ENCODE measurements around the gene PPIL3. TPM values are rescaled to one million over a fixed set of nuclear protein-coding genes. Genes with fewer than 3 reads are reported as not detected.

PPIL3 gene
- polyA plus RNA-seq, 1 of the 3 experiments (the other 2 are of a cell fraction): 44.9 TPM

DNA sequence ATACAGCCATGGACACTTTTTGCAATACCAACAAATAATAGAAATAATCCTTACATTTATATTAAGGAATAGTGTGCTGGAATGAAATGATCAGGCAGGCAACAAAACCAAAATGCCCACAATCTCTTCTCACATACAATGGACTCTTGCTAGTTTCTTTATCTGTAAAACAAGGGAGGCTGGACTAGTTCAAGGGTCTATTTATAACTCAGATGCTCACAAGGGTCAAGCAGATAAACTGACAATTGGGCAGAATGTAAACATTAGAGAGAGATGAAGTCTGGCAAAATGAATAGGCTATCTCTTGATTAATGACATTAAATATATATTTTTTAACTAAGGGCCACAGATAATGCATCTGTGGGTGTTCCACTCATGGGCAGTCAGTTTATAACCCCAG is 11.4 kb downstream of the PPIL3 start:
- no peak overlapping the region for H3K4me2 ChIP-seq
- TF ChIP-seq FOSL2 (IDR thresholded peaks at IDR 0.05; ENCODE audit: borderline replicate concordance, low read depth) (no peak), TCF12 (IDR thresholded peaks at IDR 0.05) (no peak), GATA2 (CRISPR knock-in tag; IDR thresholded peaks at IDR 0.05) (no peak), EP300 (IDR thresholded peaks at IDR 0.05; ENCODE audit: borderline replicate concordance in 1 of 2, low read depth in 1 of 2, low read length in 1 of 2) (no peak), MXI1 (IDR thresholded peaks at IDR 0.05; ENCODE audit: low read depth, low read length) (no peak), RFX5 (IDR thresholded peaks at IDR 0.05; ENCODE audit: low read length) (no peak), YY1 (IDR thresholded peaks at IDR 0.05; ENCODE audit: low read depth) (no peak), TEAD4 (IDR thresholded peaks at IDR 0.05; ENCODE audit: borderline replicate concordance, insufficient read depth) (no peak), MEF2A (IDR thresholded peaks at IDR 0.05; ENCODE audit: borderline replicate concordance, low read depth) (no peak), RCOR1 (IDR thresholded peaks at IDR 0.05; ENCODE audit: low read length) (no peak)
- TF ChIP-seq, protein P1, sequence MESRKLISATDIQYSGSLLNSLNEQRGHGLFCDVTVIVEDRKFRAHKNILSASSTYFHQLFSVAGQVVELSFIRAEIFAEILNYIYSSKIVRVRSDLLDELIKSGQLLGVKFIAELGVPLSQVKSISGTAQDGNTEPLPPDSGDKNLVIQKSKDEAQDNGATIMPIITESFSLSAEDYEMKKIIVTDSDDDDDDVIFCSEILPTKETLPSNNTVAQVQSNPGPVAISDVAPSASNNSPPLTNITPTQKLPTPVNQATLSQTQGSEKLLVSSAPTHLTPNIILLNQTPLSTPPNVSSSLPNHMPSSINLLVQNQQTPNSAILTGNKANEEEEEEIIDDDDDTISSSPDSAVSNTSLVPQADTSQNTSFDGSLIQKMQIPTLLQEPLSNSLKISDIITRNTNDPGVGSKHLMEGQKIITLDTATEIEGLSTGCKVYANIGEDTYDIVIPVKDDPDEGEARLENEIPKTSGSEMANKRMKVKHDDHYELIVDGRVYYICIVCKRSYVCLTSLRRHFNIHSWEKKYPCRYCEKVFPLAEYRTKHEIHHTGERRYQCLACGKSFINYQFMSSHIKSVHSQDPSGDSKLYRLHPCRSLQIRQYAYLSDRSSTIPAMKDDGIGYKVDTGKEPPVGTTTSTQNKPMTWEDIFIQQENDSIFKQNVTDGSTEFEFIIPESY (IDR thresholded peaks at IDR 0.05; ENCODE audit: borderline replicate concordance, low read depth): no peak
- no peak overlapping the region for H3K9ac ChIP-seq
- no peak overlapping the region for H3K27ac ChIP-seq (ENCODE audit: low read depth in 2 of 2, low read length in 1 of 2)
- H4K20me1 ChIP-seq (ENCODE audit: insufficient read depth): no peaks in the 10 kb centered on the region
- H3K4me3 ChIP-seq (ENCODE audit: low read depth in 2 of 2, low read length in 1 of 2): no peak overlapping the region
- no peak overlapping the region for H2AFZ ChIP-seq (ENCODE audit: low read depth)
- H3K9me2 ChIP-seq: no peaks in the 10 kb centered on the region
- H3K79me2 ChIP-seq (ENCODE audit: insufficient read depth): no peaks in the 10 kb centered on the region
- H3K36me3 ChIP-seq (replicated peaks in 1 of 2; ENCODE audit: control insufficient read depth in 1 of 2, insufficient read depth in 2 of 2, low read length in 1 of 2): peaks cover 21 to 78% of the 10 kb centered on the region in 2 experiments
- no peaks in the 10 kb centered on the region for H3K9me3 ChIP-seq
- no peaks in the 10 kb centered on the region for H3K27me3 ChIP-seq (ENCODE audit: insufficient read depth)
- CTCF ChIA-PET: interaction anchor here (0.9 kb wide), 1 partner anchor 164 kb away, joined by 4 read pairs; no protein-coding TSS in a partner anchor
- no peak for DNase-seq
- POLR2A ChIA-PET: no interaction called here
- H3K4me1 ChIP-seq (ENCODE audit: control insufficient read depth in 1 of 2, insufficient read depth in 2 of 2, low read depth in 1 of 2, low read length in 1 of 2): no peaks in the 10 kb centered on the region
- H3F3A ChIP-seq (replicated peaks; ENCODE audit: insufficient read depth): no peaks in the 10 kb centered on the region

DNA sequence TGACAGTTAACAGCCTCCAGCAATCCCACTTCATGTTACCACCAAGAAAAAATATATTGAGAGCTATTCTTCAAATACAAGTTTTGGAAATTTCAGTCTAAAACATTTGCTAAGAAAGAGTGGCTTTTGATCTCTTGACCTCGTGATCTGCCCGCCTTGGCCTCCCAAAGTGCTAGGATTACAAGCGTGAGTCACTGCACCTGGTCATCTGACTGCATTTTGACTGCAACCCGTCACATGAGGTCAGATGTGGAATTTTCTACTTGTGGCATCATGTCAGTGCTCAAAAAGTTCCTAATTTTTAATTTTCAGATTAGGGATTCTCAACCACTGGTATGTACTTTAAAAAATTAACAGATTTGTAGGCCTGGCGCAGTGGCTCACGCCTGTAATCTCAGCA is 15.3 kb downstream of the PPIL3 start:
- DNase-seq: no peak

More for the DNA sequence above, 15.3 kb downstream of the PPIL3 start:
- POLR2A ChIA-PET: no interaction called here
- no peak overlapping the region for H3K27ac ChIP-seq (ENCODE audit: low read depth in 2 of 2, low read length in 1 of 2)
- no peaks in the 10 kb centered on the region for H3K79me2 ChIP-seq (ENCODE audit: insufficient read depth)
- H3F3A ChIP-seq (replicated peaks; ENCODE audit: insufficient read depth): peaks cover 18% of the 10 kb centered on the region
- no peaks in the 10 kb centered on the region for H4K20me1 ChIP-seq (ENCODE audit: insufficient read depth)
- H3K27me3 ChIP-seq (ENCODE audit: insufficient read depth): no peaks in the 10 kb centered on the region
- TF ChIP-seq SMC3 (IDR thresholded peaks at IDR 0.05; ENCODE audit: low read depth, low read length): no peak
- TF ChIP-seq MEF2A (IDR thresholded peaks at IDR 0.05; ENCODE audit: borderline replicate concordance, low read depth): no peak
- TF ChIP-seq FOXM1 (IDR thresholded peaks at IDR 0.05; ENCODE audit: low read depth): no peak
- TF ChIP-seq SIN3A (IDR thresholded peaks at IDR 0.05; ENCODE audit: borderline replicate concordance, low read depth, low read length): no peak
- TF ChIP-seq ELF1 (IDR thresholded peaks at IDR 0.05): no peak
- no peak for TF ChIP-seq CHD2 (IDR thresholded peaks at IDR 0.05; ENCODE audit: low read length, partially characterized antibody)
- TF ChIP-seq GATA2 (CRISPR knock-in tag; IDR thresholded peaks at IDR 0.05): no peak
- TF ChIP-seq, protein P1 (IDR thresholded peaks at IDR 0.05; ENCODE audit: borderline replicate concordance, low read depth): no peak
- TF ChIP-seq RAD21 (IDR thresholded peaks at IDR 0.05; ENCODE audit: low read length): no peak
- no peak for TF ChIP-seq FOXJ3 (CRISPR knock-in tag; IDR thresholded peaks at IDR 0.05)
- TF ChIP-seq, protein P2, sequence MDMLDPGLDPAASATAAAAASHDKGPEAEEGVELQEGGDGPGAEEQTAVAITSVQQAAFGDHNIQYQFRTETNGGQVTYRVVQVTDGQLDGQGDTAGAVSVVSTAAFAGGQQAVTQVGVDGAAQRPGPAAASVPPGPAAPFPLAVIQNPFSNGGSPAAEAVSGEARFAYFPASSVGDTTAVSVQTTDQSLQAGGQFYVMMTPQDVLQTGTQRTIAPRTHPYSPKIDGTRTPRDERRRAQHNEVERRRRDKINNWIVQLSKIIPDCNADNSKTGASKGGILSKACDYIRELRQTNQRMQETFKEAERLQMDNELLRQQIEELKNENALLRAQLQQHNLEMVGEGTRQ (IDR thresholded peaks at IDR 0.05; ENCODE audit: borderline replicate concordance, low read depth, low read length): no peak
- TF ChIP-seq TEAD4 (IDR thresholded peaks at IDR 0.05; ENCODE audit: borderline replicate concordance, insufficient read depth): no peak
- no peaks in the 10 kb centered on the region for H3K9me3 ChIP-seq
- no peak overlapping the region for H3K4me2 ChIP-seq
- CTCF ChIA-PET: no interaction called here
- 91% methylated on average over 6 of the region's 6 CpGs for WGBS (ENCODE audit: low lambda C conversion rate)
- H3K36me3 ChIP-seq (replicated peaks in 1 of 2; ENCODE audit: control insufficient read depth in 1 of 2, insufficient read depth in 2 of 2, low read length in 1 of 2): peaks cover 24 to 55% of the 10 kb centered on the region in 2 experiments
- H3K4me3 ChIP-seq (ENCODE audit: low read depth in 2 of 2, low read length in 1 of 2): no peak overlapping the region
- no peaks in the 10 kb centered on the region for H3K4me1 ChIP-seq (ENCODE audit: control insufficient read depth in 1 of 2, insufficient read depth in 2 of 2, low read depth in 1 of 2, low read length in 1 of 2)
- no peak overlapping the region for H3K9ac ChIP-seq
- no peak overlapping the region for H2AFZ ChIP-seq (ENCODE audit: low read depth)
- H3K9me2 ChIP-seq: no peaks in the 10 kb centered on the region

Measured in SK-N-SH (cell line).